Left lobe of liver (tissue), 2 donors: Measurements from ENCODE around the gene OR14C36. TPM values are rescaled to one million over a fixed set of nuclear protein-coding genes. Genes with fewer than 3 reads are reported as not detected.
"Not testable (repeated sequence)": the region's sequence is repeated elsewhere in the genome, so short reads cannot be mapped to it uniquely, and the experiment has no call there.

Experiments used
- ATAC-seq: fragments of 200-7000 bp; cut with Tn5 transposase; one replicate; pipeline ENCODE4 v1.9.1; 2020; ENCODE audit warnings: mild to moderate bottlenecking, moderate library complexity
- DNase-seq: peaks from one replicate; pipeline ENCODE4 v3.0.0-alpha.2; 2020; ENCODE audit warnings: low spot score
- total RNA-seq: library from RNA; stranded (reverse); gene quantifications from one replicate; pipeline ENCODE4 v1.2.1, GENCODE V29; 2021
- donor health status: DM: no; HTN: no; CAD: no; lungs with moderate emphysema.
- donor health status: DM: no; HTN: yes; CAD: no.

The OR14C36 gene
- not detected for total RNA-seq

DNA sequence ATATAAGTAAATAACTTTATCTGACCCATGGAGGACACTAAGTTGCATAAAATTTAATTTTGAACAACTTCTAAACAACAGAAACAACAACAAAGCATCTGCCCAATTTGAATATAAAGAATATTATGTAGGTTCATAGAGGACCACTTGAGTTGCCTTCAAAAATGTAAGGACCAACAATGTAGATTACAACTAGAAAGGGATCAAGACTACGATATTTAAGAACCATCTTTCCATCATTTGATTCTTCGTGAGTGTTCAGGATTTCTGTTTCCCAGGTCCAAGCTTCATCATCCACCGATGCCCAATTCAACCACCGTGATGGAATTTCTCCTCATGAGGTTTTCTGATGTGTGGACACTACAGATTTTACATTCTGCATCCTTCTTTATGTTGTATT lies at the start of gene OR14C36:
OR14C36 (plus strand) TSS at position 301 of the 400 bp plus-strand sequence; CDS start at position 301, 0 bp downstream.
- ATAC-seq (no peak), DNase-seq (no peak)

DNA sequence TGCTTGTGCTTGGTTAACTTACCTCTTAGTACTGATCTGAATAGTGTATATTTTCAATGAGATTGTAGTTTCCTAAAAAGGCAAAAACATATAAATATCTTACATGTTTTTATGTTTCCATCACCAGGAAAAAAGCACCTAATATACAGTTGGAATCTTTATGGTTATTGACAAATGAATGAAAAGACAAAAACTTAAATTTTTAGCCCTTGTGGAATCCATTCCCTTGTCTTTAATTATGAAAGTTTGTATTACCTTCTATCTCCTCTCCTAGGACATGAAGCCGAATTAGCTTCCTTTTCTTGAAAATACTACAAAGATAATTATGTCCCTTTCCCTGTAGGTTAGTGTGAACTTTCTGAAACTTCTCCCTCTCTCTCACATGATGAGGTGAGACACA lies 45.3 kb upstream of the OR14C36 start, which contains the start of gene OR2T12:
OR2T12 (minus strand) TSS at position 101 of the 400 bp plus-strand sequence. CDS start 7,846 bp downstream, outside the sequence.
- ATAC-seq (no peak), DNase-seq (no peak)

- not testable (repeated sequence) for ATAC-seq, DNase-seq
Measured at GRCh38 chr1:248305672-248306071, 42.9 kb upstream of the OR14C36 start.

DNA sequence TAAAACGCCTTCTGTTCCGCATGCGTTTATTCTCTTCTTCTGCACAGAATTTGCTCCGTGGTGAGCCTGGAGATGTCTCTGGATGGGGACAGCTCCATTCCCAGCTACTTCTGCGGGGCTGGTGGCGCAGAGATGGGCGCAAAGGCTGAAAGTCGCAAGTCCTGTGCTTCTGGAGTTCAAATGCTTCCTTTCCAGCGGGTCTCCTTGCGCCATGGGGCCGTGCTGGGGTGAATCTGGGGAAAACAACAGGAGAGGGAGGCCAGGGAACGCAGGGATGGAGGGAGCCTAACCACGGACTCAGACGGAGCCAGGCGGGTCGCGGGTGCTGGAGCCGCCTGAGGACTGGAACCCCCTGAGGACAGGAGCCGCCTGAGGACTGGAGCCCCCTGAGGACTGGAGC lies 42.5 kb upstream of the OR14C36 start:
- DNase-seq: no peak

DNA sequence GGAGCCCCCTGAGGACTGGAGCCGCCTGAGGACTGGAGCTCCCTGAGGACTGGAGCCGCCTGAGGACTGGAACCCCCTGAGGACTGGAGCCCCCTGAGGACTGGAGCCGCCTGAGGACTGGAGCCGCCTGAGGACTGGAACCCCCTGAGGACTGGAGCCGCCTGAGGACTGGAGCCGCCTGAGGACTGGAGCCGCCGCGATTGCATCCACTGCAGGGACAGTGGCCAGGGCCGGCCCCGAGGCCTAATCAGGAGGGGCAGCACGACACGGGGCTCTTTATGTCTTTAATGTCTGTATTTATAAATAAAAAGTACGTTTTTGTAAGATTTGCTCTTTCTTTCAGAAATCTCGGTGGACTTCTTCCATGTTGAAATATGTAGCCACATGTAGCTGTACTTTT lies 41.8 kb upstream of the OR14C36 start:
- not testable (repeated sequence) for ATAC-seq, DNase-seq

More for the DNA sequence above, 42.5 kb upstream of the OR14C36 start:
- ATAC-seq: no peak

- no peak for DNase-seq
- ATAC-seq: no peak
Measured at GRCh38 chr1:248316796-248317195, 31.8 kb upstream of the OR14C36 start.

DNA sequence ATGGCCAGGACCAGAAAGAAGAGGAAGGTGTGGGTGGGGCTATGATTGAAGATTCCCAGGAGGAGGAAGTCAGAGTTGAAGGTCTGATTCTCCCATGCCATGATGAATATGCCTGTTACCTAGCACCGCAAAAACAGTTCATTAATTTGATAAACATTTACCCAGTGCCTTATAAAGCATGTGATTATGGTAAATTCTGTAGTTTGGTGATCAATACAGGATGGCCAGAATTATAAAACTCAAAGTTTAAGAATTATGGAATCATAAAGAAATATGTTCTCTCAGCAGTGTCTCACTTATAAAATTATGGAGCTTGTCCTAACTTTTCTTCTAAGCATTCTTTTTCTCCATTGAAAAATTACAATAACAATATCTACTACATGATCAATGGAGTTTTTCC lies 24.1 kb upstream of the OR14C36 start, which contains the start of gene OR2M7:
OR2M7 (minus strand) TSS at position 101 of the 400 bp plus-strand sequence; CDS start at position 101, 0 bp downstream.
- ATAC-seq (no peak), DNase-seq (no peak)

- DNase-seq (no peak), ATAC-seq (no peak)
Measured at GRCh38 chr1:248343451-248343850, 5.1 kb upstream of the OR14C36 start.

GRCh38 chr1:248359415-248359814 lies 10.8 kb downstream of the OR14C36 start:
- no peak for ATAC-seq
- no peak for DNase-seq

DNA sequence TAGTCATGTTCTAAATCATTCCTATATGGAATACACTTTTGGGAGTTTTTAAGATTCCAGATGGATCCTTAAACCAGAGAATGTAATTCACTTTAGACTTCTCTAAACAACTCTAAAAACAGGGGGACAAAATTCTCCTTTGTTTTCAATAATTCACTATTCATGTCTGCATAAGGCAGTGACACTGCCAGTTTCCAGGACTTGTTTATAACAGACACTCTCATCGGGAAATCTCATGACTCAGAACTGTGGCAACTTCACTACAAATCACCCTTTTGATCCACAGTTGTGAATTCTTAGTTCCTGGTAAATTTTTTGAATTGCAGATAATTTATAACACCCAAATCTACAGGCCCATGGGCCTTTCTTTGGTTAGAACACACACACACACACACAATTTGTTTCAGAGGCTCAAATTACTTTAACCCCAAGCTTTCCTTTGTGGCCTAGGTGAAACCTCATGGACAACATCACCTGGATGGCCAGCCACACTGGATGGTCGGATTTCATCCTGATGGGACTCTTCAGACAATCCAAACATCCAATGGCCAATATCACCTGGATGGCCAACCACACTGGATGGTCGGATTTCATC lies 12.6 kb downstream of the OR14C36 start, which contains the start of gene OR2T4:
OR2T4 (plus strand) TSS at position 545 of the 595 bp plus-strand sequence; CDS start at position 545, 0 bp downstream.
- DNase-seq (no peak), ATAC-seq (no peak)

DNA sequence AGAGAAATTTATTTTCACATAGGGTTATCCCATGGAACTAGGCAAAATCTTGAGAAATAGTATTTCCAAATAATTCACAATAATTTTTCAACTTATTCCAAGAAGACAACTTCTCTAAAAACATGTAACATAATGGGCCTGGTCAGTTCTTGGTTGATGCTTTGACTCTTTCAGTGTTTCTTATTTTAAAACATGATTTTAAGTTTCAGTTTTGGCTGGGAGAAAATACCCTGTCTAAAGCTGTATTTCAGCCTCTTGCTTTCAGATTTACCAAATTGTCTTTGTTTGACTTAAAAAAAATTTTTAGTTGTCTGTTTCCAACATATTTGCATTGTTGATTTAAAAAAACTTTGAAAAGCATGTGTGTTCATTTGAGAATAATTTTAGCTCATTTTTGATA lies 18.0 kb downstream of the OR14C36 start:
- no peak for DNase-seq
- no peak for ATAC-seq

- no peak for DNase-seq
- ATAC-seq: no peak
Measured at GRCh38 chr1:248372394-248372793, 23.8 kb downstream of the OR14C36 start.

DNA sequence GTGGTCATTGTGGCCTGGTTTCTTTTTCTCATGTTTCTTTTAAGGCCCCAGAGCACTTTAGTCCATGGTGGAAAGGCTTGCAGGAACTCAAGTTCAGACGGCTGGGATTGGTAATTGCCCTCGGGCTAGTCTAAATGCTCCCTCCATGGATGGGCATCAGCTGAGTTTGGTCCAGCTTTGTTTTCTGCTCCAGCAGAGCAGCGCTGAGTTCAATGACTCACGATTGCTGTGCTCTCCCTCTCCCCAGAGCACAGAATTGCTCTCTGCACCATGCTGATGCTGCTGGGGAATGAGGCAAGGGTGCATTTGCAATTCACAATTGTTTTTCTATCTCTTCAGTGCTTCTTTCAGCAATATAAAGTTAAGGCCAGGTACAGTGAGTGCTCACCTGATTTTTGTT lies 25.2 kb downstream of the OR14C36 start:
- no peak for DNase-seq
- ATAC-seq: no peak

GRCh38 chr1:248375446-248375845 lies 26.9 kb downstream of the OR14C36 start, which contains the start of gene OR2T6:
OR2T6 (plus strand) TSS chr1:248375746; CDS start chr1:248387609, 11,863 bp downstream.
- no peak for ATAC-seq

GRCh38 chr1:248376916-248377315 lies 28.3 kb downstream of the OR14C36 start:
- no peak for DNase-seq
- ATAC-seq: no peak

More at GRCh38 chr1:248375446-248375845, 26.9 kb downstream of the OR14C36 start, which contains the start of gene OR2T6:
- no peak for DNase-seq

GRCh38 chr1:248380854-248381253 lies 32.3 kb downstream of the OR14C36 start:
- DNase-seq (no peak), ATAC-seq (no peak)

DNA sequence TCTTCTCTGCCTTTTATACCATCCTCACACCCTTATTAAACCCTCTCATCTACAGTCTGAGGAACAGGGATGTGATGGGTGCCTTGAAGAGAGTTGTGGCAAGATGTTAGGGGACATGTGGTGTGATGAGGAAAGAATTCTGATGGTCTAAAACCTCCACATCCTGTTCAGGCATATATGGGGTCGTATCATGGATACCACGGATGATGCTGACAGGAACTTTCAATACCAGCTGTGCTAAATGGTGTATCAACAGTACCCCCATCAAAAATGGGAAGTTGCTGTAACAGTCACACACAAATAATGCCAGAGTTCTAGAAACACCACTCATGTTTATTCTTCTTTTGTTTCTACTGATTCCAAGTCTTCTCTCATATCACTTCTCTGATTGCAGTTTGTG lies 39.9 kb downstream of the OR14C36 start:
- no peak for ATAC-seq
- no peak for DNase-seq

GRCh38 chr1:248393050-248393449 lies 44.5 kb downstream of the OR14C36 start:
- no peak for ATAC-seq
- no peak for DNase-seq
